Sigmoid colon (tissue), 4 donors: ENCODE measurements around the gene ROPN1.
A peak's percentile ranks its signal among the peaks of the same experiment; 100 is the strongest.

Experiments
- POLR2A ChIP-seq, 2 donors: fragments of 450-650 bp; IDR thresholded peaks; one replicate each; pipeline ENCODE4 v1.6.1; 2016; ENCODE audit warnings: antibody characterized with exemption in 2 of 2, mild to moderate bottlenecking in 2 of 2, moderate library complexity in 2 of 2
- POLR2AphosphoS5 ChIP-seq, 4 donors: sonication (generic); formaldehyde crosslinking; IDR thresholded peaks; one replicate each; pipeline ENCODE4 v1.6.1; 2017; ENCODE audit warnings: antibody characterized with exemption in 4 of 4
- TF ChIP-seq, protein P1 (sequence below), 4 experiments: fragments of 450-650 bp in 3 of 4; fragments of 200-600 bp in 1 of 4; IDR thresholded peaks; one replicate each; pipeline ENCODE4 v1.5.1; 2016 to 2019; ENCODE audit warnings: antibody characterized with exemption in 4 of 4, mild to moderate bottlenecking in 3 of 4, moderate library complexity in 2 of 4

DNA sequence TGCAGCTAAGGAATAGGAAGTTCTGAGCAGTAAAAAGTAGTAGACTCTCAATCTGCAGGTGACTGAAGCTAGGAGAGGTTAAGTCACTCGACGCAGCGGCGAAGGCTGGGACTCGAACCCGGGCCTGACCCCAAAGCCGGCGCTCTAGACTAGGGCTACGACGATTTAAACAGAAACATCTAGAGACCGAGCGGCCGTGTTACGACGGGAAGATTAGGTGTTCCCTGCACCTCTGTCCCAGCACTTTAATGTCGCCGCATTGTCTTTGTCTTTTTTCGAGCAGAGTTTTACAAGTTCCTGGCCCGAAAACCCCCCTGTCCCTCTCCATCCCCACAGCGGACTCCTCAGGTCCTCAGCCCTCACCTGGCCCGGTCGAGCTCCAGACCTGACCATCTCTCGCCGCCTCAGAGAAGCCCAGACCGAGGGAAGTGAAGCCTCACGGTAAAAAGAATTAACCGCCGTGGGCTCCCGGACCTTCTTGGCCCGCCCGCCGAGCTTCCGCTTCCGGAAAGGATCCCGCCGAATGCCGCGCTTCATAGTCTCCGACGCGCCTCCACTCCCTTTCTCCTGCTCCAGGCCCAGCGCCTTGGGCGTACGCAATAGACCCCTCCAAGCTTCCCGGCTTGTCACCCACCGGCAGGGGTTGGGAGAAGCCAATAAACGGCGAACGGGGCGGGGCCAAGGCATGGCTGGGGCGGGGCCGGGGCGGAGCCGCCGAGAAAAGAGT, 31.0 kb downstream of the ROPN1 start, which contains the start of gene CCDC14:
- TF ChIP-seq, protein P1, sequence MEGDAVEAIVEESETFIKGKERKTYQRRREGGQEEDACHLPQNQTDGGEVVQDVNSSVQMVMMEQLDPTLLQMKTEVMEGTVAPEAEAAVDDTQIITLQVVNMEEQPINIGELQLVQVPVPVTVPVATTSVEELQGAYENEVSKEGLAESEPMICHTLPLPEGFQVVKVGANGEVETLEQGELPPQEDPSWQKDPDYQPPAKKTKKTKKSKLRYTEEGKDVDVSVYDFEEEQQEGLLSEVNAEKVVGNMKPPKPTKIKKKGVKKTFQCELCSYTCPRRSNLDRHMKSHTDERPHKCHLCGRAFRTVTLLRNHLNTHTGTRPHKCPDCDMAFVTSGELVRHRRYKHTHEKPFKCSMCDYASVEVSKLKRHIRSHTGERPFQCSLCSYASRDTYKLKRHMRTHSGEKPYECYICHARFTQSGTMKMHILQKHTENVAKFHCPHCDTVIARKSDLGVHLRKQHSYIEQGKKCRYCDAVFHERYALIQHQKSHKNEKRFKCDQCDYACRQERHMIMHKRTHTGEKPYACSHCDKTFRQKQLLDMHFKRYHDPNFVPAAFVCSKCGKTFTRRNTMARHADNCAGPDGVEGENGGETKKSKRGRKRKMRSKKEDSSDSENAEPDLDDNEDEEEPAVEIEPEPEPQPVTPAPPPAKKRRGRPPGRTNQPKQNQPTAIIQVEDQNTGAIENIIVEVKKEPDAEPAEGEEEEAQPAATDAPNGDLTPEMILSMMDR (IDR thresholded peaks at IDR 0.05): no peak
- TF ChIP-seq POLR2A (IDR thresholded peaks at IDR 0.05) (peak; percentile 50 to 66), POLR2AphosphoS5 (IDR thresholded peaks at IDR 0.05) (peak; percentile 77 to 93 (median 83))
